ENCODE data around the gene PRAF2. TPM values are rescaled to one million over a fixed set of nuclear protein-coding genes. Genes with fewer than 3 reads are reported as not detected.

PRAF2 gene
- total RNA-seq, 2 donors from 2014 or later: 7.0 to 9.9 TPM

DNA sequence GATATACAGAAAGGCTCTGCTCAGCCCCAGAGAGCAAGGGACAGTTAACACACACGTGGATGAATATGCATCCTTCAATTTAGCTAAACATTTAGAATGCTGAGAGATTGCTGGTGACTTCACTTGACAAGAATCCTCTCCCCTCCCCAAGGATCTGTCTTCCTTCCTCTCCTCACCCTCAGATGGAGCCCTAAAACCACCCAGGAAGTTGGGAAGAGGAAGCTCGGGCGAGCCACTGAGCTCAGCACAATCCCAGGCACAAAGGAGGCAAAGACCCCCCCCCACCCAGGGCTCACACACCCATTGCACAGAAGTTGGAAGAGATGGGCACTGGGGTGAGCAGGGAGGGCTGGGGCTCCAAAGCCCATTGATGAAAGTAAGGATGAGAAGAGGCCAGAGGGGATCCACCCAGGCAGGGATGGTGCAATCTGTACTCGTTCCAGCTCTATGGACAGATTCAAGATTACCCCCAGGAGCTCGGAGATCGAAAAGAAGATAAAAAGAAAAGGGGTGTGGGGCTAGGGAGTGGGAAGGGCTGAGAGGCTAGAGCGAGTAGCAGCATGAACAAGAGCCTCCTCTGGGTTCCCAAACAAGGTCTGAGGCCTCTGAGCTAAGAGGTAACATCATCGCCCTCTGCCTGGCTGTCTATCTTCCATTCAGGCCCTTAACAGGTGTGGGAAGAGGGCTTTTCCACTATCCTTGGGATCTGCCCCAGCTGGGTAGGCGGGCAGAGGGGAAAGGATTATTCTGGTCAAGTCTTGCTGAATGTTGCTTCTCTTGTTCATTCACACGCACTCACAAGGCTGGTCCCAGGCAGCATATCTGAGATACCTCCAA, 31.8 kb downstream of the PRAF2 start:
- no peak for DNase-seq
- no peaks in the 10 kb centered on the region for H3K4me1 ChIP-seq
- peak overlapping the region; percentile 67 for H3K4me3 ChIP-seq
- H3K9ac ChIP-seq (ENCODE audit: low read depth in 2 of 2, low read length in 2 of 2): peak overlapping the region; percentile 75 to 90
- peak overlapping the region; percentile 90 for H3K27ac ChIP-seq
- TF ChIP-seq, protein P1, sequence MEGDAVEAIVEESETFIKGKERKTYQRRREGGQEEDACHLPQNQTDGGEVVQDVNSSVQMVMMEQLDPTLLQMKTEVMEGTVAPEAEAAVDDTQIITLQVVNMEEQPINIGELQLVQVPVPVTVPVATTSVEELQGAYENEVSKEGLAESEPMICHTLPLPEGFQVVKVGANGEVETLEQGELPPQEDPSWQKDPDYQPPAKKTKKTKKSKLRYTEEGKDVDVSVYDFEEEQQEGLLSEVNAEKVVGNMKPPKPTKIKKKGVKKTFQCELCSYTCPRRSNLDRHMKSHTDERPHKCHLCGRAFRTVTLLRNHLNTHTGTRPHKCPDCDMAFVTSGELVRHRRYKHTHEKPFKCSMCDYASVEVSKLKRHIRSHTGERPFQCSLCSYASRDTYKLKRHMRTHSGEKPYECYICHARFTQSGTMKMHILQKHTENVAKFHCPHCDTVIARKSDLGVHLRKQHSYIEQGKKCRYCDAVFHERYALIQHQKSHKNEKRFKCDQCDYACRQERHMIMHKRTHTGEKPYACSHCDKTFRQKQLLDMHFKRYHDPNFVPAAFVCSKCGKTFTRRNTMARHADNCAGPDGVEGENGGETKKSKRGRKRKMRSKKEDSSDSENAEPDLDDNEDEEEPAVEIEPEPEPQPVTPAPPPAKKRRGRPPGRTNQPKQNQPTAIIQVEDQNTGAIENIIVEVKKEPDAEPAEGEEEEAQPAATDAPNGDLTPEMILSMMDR (IDR thresholded peaks at IDR 0.05): no peak
- no peaks in the 10 kb centered on the region for H3K9me3 ChIP-seq
- H3K27me3 ChIP-seq: no peaks in the 10 kb centered on the region
- H3K36me3 ChIP-seq: peaks cover 5% of the 10 kb centered on the region
- intact Hi-C loops (cut with DNase I): no loop called here

DNA sequence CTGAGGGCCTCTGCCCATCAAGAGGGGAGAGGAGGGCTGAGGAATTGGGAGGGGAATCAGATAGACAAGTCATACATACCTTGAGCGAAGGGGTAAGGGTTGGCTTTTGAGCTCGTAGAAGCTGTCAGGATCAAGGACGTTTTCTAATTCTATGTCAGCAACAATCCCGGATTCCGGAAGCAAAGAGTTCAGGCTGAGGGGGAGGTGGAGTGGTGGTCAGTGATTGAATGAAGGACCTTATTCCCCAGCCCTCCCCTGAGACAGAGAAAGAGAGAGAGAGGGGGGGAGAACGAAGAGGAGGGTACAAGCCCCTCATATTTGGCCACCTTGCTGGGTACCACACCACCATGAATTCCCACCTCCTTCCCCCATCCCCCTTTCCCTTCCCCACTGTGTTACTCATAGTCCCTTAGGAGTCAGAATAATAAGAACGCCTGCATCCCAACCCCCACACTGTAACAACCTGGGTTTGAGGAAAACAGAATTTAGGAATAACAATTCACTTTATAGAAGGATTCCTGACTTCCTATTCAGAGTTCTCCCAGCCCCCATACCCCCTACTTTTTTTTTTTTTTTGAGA, 33.3 kb downstream of the PRAF2 start:
- no peaks in the 10 kb centered on the region for H3K9me3 ChIP-seq
- H3K4me1 ChIP-seq: no peaks in the 10 kb centered on the region
- peaks cover 5% of the 10 kb centered on the region for H3K36me3 ChIP-seq
- no peak for DNase-seq
- peak overlapping the region in 1 of 2 donors; percentile 24 for H3K9ac ChIP-seq (ENCODE audit: low read depth in 2 of 2, low read length in 2 of 2)
- no peak overlapping the region for H3K4me3 ChIP-seq
- H3K27ac ChIP-seq: peak overlapping the region; percentile 63
- intact Hi-C loops (cut with DNase I): no loop called here
- no peaks in the 10 kb centered on the region for H3K27me3 ChIP-seq
- TF ChIP-seq, protein P1 (IDR thresholded peaks at IDR 0.05): no peak

DNA sequence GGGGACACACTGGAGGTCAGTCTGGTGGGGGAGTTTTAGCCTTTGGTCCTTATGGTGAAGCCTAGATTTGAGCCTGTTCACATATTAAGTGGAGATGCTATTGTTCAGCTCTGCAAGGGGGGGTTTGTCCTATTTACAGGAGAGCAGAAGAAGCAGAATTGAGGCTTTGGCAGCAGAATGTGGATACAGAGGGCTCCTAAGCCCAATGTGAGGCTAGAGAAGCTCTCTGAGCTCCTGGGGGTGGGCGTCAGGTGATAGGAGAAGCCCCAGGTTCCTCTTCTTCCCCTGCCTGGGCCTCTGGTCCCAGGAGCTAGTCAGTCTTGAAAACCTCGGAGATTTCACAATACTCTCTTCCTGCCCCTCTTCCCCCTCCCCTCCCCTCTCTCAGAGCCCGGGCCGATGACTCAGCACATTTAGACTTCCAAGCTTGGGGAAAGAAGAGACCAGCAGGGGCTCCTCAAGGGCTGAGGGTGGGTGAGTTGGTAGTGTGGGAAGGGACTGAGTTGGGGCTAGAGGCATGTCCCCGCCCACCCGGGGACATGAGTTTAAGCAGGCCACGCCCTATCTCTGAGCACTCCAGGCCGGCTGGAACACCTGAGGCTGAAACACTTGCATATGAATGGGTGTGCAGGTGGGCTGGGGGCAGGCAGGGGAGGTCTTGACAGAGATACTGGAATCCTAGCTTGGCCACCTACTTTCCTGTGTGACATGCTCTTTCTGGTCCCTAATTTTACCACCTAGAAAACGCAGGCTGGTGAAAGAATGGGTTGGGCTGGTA, 34.0 kb downstream of the PRAF2 start:
- Histone ChIP-seq H3K27ac (peak overlapping the region; percentile 63), H3K27me3 (no peaks in the 10 kb centered on the region), H3K9me3 (no peaks in the 10 kb centered on the region), H3K4me1 (no peaks in the 10 kb centered on the region), H3K9ac (ENCODE audit: low read depth in 2 of 2, low read length in 2 of 2) (peak overlapping the region in 1 of 2 donors; percentile 24), H3K36me3 (peaks cover 5% of the 10 kb centered on the region), H3K4me3 (no peak overlapping the region)
- intact Hi-C loops (cut with DNase I): loop anchor here (5.0 kb wide), 1 partner anchor 67 kb away; the partner anchor contains the start of gene KCND1
- TF ChIP-seq, protein P1 (IDR thresholded peaks at IDR 0.05): no peak
- peak; percentile 52 for DNase-seq

DNA sequence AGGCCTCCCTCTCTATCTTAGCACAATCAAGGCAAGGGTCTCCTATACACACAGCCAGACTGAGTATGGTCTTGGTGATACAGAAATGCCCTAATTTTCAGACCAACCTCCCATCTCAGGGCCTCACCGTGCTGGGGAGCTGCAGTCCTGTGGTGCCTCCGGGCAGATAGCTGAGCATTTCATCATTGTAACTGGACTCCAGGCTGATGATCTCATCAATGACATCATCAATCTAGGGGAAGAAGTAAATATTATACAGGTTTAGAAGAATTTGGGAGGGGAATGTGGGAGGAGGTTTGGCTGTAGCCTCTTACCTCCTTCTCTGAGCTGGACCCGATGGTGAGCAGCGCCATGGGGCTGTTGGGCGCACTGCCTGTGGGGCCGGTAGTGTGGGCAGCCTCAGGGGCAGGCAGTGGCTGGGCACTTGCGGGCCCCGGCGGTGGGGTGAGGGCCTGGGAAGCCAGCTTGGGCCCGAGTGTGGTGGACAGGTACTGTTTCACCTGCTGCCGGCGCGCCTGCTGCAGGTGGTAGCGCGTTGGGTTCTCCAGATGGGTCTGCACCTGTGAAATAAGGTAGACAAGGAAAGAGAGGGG, 35.8 kb downstream of the PRAF2 start:
- H3K4me3 ChIP-seq: no peak overlapping the region
- peaks cover 5% of the 10 kb centered on the region for H3K36me3 ChIP-seq
- H3K27me3 ChIP-seq: no peaks in the 10 kb centered on the region
- no peaks in the 10 kb centered on the region for H3K9me3 ChIP-seq
- H3K27ac ChIP-seq: no peak overlapping the region
- no peak overlapping the region for H3K9ac ChIP-seq (ENCODE audit: low read depth in 2 of 2, low read length in 2 of 2)
- TF ChIP-seq, protein P1 (IDR thresholded peaks at IDR 0.05): no peak
- DNase-seq: no peak
- intact Hi-C loops (cut with DNase I): loop anchor here (5.0 kb wide), 1 partner anchor 66 kb away; the partner anchor contains the start of gene KCND1
- H3K4me1 ChIP-seq: no peaks in the 10 kb centered on the region

DNA sequence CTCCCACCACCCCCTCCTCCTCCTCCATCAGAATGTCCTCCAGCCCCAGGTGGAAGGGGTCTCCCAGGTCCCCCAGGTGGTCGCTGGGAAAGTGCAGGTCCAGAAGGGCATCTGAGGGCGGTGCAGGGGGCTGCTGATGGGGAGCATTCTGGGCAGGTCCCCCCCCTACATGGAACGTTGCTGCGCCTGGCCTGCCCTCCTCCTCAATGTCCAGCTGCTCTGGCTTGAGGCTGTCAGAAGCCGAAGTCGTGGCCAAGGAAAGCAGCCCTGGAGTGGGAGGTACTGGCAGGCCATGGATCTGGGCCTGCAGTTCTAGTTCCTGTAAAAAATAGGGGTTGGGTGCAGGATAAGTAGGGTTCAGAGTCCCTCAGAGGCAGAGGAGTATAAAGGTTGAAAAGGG, 43.5 kb downstream of the PRAF2 start:
- no peaks in the 10 kb centered on the region for H3K27me3 ChIP-seq
- TF ChIP-seq, protein P1 (IDR thresholded peaks at IDR 0.05): no peak
- no peak overlapping the region for H3K9ac ChIP-seq (ENCODE audit: low read depth in 2 of 2, low read length in 2 of 2)
- no peak overlapping the region for H3K27ac ChIP-seq
- H3K4me1 ChIP-seq: no peaks in the 10 kb centered on the region
- no peak overlapping the region for H3K4me3 ChIP-seq
- H3K9me3 ChIP-seq: no peaks in the 10 kb centered on the region
- no peak for DNase-seq
- no peaks in the 10 kb centered on the region for H3K36me3 ChIP-seq
- intact Hi-C loops (cut with DNase I): no loop called here
